HCEC 1CT (cell line): ENCODE measurements around the gene CCDC70.
A peak's percentile ranks its signal among the peaks of the same experiment; 100 is the strongest.
"Not testable (repeated sequence)": the region's sequence is repeated elsewhere in the genome, so short reads cannot be mapped to it uniquely, and the experiment has no call there.

Experiments used
- DNase-seq: peaks from one replicate; pipeline ENCODE4 v3.0.0-alpha.2; 2017

The CCDC70 gene

DNA sequence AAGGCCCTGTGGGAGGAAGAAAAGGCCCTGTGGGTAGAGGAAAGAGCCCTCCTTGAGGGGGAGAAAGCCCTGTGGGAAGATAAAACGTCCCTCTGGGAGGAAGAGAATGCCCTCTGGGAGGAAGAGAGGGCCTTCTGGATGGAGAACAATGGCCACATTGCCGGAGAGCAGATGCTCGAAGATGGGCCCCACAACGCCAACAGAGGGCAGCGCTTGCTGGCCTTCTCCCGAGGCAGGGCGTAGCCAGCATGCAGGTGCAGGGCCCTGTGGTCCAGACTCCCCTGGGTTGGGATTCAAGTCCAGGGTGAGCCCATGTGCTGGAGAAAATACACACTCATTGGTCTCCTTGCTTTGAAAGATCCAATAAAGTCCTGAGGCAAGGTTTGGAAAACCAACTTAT lies 4.1 kb downstream of the CCDC70 start:
- DNase-seq: no peak

DNA sequence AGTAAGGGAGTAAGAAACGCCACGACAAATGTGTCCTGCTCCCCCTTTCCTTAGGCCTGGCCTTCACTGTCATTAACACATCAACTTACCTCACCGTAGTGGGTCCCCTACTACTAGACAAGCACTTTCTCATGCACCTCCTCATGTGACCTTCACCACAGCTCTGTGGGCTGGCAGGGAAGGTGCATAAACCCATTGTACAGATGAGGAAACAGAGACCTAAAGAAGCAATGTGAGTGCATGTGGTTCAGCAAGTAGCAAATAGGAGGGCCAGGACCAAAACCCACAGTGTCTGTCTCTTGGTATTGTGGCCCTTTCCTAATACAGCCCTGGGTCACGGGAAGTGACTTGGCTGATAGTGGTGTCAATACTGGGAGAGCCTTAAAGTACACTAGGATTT lies 5.3 kb downstream of the CCDC70 start:
- no peak for DNase-seq

DNA sequence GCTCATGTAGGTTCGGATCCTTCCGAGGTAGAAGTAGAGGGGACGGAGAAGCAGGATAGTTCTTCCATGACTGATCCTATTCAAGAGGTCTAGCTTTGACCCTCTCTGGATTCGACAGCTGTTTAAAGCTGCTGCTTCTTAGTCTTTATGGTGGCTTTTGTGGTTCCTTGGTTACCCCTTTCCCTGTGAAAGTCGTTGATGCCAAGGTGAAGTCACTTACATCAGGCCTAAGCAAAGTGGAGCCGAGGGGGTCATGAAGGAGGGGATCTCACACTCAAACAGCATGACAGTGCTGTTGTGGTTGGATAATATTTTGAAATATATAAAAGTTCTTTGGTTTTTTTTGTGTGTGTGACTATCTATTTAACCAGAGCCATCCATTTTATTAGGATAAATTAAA lies 8.1 kb downstream of the CCDC70 start:
- DNase-seq: no peak

DNA sequence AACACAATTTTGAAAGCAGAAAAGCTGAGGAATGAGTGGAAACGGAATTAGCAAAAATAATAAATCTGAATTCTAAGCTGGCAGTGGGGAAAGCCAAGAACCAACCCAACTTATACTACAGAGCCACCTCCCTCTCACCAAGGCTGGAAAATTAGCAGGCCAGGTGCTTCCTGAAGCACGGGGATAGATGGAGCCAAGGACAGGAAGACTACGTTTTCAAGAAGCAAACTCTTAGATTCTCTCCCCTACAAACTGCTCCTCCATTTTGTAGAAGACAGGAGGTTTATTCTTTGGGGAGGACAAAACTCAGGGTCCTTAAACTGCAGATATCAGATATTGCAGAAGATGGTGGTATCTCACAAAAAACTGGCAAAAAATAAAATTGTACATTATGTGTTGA lies 8.8 kb downstream of the CCDC70 start:
- no peak for DNase-seq

DNA sequence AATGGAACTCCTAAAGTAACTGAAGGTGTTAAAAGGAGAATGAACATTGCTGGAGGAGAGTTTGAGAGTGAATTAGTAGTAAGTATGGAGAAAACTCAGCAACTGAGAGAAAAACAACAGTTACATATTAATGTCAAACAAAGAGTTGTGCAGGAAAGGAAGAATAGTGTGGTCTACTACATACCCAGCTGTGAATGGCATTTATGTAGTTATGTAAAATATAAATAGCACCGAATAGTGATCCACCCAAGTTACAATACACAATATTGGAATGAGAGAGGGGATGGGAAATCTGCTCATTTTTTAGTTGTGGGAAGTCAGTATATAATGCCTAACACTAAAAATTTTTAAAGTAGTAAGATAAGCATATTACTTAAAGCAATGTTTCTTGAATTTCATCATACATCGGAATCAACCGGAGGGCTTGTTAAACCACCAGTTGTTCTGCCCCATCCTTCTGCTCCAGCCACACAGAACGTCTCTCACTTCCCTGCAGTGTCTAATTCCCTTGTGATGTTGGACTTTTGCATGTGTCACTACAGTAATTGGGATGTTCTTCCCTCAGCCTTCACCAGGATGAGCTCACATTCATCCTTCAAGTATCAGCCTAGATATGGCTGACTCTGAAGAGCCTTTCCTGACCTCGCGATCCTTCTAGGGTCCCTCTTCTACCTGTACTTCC lies 11.5 kb downstream of the CCDC70 start:
- no peak for DNase-seq

DNA sequence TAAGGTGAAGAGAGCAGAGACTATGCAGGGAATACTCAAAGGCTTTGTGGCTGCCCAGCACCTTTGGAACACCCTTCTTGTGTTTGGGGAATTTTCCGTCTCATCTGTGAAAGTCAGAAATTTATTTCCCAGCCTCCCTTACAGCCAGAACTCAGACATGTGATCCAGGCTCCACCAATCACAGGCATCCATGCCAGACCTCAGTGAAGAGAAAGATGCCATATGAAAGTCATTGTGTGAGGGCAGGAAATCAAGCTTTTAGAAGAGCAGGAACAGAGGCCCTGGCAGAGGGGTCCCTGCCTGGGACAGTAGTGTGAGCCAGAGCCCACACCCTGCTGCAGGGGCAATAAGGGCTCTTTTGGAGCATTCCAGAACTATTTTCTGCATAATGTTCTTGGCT lies 12.1 kb downstream of the CCDC70 start:
- DNase-seq: no peak

DNA sequence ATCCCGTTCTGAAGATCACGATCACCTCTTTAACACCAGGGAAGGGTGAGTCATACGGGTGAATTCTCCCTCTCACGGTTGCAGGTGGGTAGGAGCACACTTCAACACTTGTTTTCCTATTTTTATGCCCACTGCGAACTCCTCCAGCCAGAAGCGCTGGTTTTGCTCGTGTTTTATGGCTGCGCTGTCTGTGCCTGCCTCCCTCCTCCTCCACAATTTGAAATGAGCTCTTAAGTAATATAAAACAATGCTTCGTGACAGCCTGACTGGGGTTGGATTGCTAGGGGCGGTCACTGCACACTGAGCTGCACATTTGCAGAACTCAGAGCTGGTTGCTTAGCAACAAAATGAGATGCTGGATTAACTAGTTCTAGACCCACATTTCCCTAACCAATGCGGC lies 12.9 kb downstream of the CCDC70 start:
- DNase-seq: no peak

DNA sequence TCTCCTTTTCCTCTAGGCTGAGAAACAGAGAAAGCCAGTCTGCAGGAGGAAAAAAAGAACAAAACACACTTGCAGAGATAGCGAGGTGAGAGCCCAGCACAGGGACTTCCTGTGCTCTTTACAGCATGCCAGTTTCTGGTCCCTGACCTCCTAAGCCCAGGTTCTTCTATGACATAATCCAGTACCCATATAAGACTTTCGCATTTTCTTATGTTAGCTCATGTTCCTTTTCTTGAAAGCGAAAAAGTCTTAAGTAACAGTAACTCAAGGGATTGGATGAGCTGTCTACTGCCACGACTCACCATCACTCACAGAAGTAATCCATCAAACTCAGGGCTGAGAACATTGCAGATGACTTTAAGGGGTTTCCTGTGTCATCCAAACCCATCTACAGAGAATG lies 17.4 kb downstream of the CCDC70 start:
- no peak for DNase-seq

DNA sequence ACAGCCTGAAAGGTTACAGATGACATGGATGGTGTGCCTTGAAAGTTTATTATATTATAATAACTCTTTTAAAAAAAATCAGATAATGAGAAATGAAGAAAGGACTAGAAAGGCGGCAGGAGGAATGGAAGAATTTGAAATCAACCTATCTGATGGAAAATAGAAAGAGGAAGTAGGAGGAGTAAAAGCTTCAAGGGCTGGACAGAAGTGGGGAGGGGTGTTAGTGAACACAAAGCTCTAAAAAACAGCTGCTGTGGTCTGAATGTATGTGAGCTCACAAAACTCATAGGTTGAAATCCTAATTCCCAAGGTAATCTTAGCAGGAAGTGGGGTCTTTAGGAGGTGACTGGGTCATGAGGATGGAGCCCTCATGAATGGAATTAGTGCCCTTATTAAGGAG lies 19.5 kb downstream of the CCDC70 start:
- no peak for DNase-seq

DNA sequence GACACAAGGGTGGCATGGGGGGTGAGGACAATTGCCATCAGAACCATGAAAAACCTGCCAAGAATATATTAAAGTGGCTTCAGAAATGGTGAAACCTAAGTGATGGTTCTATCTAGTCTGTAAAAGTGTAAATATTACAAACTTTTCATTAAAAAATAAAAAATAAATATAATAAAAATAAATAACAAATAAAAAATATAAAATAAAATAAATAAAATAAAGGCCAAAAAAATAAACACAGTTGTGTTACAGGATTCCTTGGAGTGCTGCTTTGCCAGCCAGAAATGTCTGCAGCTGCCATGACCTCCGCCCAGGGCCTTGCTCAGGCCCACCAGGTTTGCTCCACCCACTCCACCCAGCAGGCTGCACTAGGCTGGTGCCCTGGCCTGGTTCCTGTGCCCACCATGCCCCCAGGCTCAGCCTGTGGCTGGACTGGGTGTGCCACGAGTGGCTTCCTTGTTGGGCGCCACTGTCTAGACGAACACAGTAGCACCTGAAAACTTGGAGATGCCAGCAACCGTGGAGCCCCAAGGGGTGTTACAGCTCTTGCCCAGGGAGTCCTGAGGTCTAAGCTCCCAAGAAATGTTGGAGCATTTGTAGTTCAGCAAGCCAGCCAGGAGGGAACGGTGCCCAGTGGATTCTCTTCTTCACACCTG lies 20.9 kb downstream of the CCDC70 start:
- no peak for DNase-seq

DNA sequence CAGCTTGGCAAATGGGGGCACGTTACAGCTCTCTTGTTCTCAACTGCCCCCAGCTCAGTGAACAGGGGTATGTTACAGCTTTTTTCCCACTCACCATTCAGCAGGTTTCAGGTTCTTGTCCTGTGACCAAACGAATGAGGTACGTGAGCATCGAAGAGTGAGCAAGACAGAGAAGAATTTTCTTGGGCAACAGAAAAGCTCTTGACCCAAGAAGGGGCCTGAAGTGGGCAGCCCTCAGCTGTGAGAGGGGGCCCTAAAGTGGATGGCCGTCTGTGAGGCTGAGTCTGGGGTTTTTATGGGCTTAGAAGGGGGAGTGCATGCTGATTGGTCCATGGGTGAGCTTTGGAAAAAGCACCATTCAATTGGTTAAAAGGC lies 21.4 kb downstream of the CCDC70 start:
- no peak for DNase-seq

DNA sequence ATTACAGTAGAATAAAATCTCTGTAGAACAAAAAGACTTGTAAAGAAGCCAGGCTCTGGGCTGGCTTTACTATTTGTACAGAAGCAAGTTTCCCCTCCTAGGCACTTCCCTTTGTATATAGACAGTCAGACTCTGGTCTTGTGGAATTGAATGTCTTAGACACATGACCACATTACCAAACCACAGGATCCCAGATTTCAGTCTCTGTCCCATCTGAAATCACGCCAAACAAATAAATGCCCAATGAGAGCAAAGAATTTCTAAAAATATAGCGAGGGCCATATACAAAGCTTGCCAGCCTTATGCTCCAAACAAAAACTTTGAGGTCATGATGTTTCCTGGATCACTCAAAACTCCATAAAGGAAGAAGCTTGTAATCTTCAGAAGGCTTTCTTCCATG lies 23.9 kb downstream of the CCDC70 start:
- DNase-seq: no peak

DNA sequence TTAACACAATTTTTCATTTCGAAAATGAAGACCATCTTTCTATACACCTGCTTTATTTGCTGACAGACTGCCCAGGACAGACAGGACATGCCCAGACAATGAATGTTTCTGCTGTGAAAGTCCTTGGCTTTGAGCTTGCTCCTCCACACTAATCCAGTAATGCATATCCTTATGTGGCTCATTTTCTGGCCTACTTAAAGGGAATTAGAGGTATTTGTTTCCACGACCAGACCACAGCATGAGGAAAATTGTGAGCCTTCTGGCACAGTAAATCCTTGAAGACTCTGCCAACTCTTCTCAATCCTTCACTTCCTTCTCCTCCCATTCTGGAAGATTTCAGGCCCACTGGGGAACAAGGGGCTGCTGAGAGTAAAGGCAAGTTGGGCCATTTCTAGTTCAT lies 25.7 kb downstream of the CCDC70 start:
- no peak for DNase-seq

DNA sequence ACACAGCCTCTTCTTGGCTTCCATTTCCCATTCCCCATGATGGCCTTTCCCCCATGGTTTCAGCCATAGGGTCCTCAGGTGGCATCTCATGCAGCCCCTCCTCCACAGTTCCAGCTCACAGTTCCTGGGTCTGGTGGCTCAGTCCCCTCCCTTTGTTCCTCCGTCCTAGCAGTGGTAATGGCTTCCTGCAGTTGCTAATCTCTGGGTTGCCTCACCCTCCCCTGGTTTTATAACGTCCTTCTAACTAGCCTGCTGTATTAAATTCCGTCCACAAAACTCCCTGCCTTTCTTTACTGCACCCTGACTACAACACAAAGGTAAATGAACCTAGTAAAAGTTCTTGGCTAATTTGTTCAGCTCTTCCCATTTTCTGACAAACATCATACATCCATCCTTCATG lies 30.9 kb downstream of the CCDC70 start:
- no peak for DNase-seq

DNA sequence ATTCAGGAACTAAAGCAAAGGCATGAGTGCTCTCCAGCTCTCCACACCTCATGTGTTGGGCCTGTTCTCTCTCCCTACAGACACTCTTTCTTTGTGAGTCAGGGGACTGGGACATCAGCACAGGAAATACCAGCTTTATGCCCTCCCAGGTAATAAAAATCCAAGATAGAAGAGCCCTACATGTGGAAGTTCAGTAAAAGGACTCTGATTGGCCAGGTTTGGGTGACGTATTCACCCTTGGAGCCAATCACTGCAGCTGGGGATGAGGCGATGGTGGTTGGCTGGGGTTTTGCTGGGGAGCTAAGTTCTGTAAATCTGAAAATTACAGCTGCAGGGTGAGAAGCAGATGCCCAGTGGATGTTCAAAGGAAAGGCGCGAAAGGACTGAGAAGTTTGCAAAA lies 32.5 kb downstream of the CCDC70 start:
- no peak for DNase-seq

DNA sequence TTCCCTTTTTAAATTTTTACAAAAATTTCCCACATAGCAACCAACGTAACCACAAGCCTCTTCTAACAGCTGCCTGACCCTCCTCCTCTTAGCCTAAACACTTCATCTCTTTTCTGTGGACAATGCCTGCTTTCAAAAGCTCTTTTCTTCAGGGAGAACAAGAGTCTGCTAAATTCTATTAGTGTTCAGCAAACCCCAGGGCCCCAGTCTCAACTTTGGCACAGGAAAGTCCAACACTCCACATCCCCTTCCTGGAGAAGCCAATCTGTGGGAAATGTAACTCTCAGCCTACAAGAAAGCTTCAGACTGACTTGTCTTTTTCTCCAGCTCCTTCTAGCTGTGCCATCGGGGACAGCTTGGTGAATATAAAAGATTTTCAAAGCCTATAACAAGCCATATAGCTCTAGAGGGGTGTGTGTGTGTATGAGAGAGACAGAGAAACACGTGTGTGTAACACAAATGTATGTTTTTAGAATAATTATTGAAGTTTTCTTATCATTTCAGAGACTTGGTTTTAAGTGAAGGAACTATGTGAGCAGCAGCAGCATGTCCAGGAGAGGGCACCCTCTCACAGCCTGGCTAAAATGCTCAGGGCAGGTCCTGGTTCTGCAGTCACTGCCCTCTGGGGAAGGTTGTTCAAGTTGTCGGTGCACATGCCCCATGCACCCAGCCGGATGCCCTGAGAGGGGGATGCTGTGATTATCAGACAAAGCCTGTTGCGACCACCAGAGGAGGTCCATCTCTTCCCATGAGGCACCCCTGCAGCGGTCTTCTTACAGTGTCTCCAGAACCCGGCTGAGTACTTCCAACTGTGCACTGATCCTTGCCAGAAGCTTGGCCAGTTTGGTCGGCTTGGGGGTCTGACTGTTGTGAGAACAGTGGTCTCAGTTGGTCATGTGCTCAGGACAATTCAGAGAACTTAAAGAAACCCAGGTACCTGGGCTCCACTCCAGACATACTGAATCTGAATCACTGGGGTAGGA lies 34.4 kb downstream of the CCDC70 start:
- DNase-seq: peak; percentile 34

DNA sequence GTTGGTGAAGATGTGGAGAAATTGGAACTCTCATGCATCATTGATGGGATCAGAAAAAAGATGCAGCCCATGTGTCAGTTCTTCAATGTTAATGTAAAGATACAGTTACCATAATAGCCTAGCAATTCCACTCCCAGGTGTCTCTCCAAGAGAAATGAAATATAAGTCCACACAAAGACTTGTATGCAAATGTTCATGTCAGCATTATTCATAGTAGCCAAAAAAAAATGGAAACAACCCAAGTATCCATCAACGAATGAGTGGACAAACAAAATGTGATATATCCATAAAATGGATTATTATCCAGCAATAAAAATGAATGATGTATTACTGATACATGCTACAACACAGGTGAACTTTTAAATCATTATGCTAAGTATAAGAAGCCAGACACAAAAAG lies 38.7 kb downstream of the CCDC70 start:
- DNase-seq: no peak

DNA sequence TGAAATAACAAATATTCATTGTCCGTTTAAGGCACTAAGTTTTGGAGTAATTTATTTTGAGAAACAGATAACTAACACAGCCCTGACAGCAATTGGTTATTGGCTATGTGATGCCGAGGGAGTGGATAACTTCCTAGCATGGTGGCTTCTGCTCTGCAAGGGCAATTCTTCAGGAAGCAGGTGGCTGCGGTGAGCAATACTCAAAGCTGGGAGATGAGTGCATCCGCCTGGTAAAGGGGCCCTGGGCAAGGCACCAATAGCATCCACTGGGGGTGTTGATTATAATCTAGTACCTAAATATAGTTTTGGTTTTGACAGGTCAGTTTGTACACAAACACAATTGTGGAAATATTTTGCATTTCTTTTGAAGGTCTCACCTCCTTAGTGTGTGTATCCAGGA lies 41.0 kb downstream of the CCDC70 start:
- no peak for DNase-seq

DNA sequence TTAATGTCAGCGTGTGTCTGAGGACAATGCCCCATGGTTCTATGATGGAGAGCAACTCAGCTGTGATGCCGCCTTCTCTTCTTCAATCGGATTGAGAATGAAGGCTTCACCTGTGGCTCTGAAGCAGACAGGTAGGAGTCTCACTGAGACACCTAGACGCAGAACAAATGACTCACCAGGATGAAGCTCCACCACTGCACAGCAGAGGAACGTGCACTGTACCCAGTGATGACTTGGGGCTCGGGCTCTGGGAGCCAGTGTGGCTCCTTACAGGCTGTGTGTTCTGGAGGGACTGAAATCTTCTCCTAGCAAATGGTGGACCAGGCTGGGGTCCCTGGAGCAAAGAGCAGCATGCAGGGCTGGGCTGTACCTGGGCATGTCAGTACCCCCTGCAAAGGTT lies 44.0 kb downstream of the CCDC70 start:
- no peak for DNase-seq

DNA sequence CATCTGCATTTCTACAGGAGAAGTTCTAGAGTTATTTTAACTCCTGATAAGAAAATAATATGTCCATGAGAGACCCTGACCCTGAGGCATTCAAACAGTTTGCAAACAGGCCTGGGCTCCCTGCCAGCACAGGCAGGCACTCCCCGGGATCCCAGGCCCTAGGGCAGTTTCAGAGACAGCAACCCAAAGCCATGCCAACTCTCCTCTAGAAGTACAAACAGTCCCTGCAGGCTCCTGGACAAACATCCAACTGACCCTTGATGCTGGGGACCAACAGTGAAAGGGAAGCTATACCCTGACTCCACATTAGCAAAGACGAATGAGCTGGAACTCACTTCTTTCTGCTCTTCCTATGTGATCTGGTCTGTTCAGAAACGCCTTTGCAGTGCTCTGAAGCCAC lies 44.8 kb downstream of the CCDC70 start:
- no peak for DNase-seq

DNA sequence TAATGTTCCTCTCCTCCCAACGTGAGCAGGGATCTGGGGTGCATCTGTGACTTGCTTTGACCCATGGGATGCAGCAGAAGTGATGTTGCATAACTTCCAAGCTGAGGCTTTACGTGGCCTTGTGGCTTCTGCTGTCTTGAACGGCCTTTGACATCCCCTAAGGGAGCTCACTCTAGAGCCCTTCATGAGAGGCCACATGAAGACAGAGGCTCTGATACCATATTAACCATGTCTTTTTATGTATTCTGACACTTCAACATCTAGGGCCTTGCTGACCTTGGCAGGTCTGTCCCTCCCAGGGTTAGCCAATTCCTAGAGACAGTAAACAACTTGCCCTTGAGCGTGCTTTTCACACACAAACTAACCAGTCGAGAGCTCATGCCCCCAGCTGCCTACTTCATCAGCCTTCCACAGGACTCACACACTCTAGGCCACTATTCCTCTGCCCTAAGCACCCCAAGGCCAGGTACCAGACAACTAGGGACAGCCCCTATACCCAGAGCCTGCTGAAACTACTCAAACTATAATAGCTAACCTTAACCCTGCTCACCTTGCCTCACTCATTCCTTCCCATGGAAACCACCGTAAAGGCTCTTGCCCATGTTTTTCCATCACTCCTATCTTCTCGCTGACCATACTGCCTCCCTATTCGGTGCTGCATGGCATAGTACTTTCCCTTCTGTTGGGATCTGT lies 45.4 kb downstream of the CCDC70 start:
- no peak for DNase-seq

DNA sequence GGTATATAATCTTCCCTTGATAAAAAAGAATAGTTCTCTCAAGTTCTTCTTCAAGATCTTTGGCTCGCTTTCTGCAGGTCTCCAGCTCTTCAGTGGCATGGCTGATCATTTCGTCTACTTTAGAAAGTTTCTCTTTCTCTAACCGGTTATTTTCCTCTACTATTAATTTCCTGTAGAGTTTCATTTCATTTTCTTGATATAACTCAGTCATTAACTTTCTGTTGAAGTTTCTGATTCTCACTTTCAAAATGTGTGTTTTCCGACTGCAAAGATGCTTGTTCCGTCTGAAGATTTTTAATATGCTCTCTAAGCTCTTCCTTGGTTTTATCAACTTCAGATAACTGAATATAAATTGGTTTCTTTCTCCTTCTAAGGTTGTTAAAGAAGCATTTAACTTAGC lies 47.5 kb downstream of the CCDC70 start:
- DNase-seq: not testable (repeated sequence)

DNA sequence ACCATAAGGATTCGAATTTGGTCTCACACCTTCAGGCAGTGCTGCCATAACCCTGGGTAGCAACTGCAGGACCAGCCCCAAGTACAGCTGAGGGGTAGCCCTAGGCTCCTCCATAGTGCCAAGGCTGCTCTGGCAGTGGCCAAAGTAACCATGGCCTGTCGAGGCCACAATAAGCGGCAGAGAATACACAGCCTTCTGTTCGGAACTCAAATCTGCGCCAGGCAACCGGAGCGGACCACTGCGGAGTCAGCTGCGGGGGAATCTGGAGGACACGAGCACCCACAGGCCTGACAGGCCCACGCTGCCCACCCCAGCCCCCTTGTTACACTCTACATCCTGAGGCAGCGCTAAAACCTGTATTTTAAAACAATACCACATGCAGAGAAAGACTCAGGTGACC lies 48.7 kb downstream of the CCDC70 start:
- DNase-seq: no peak
